Gastrocnemius medialis (tissue), 4 donors: ENCODE data around the gene MYH10. TPM values are rescaled to one million over a fixed set of nuclear protein-coding genes. Genes with fewer than 3 reads are reported as not detected.

Source experiments
- ATAC-seq, 2 donors: fragments of 150-250 bp; one replicate each; pipeline ENCODE4 v1.9.1; 2016
- DNase-seq, 2 donors: peaks; one replicate each; pipeline ENCODE4 v3.0.0-alpha.2; 2019
- H3K27ac ChIP-seq, 4 donors: fragments of 200-600 bp; sonication (generic); 1 replicate in 1 of 4; 2 replicates in 3 of 4; pipeline ENCODE4 v1.5.1; 2016 to 2018; ENCODE audit warnings: mild to moderate bottlenecking in 2 of 4, moderate library complexity in 1 of 4
- H3K27me3 ChIP-seq, 3 donors: fragments of 200-600 bp; sonication (generic) in 2 of 3; 1 replicate in 1 of 3; 2 replicates in 2 of 3; pipeline versions ENCODE4 v1.5.1 to v1.6.0; 2016 to 2019; ENCODE audit warnings: mild to moderate bottlenecking in 1 of 3, moderate library complexity in 1 of 3
- H3K36me3 ChIP-seq, 2 donors: fragments of 200-600 bp; sonication (generic) in 1 of 2; one replicate each; pipeline ENCODE4 v1.5.1; 2017 to 2018
- H3K4me1 ChIP-seq, 2 donors: fragments of 200-600 bp; sonication (generic) in 1 of 2; one replicate each; pipeline ENCODE4 v1.5.1; 2016 to 2017; ENCODE audit warnings: mild to moderate bottlenecking in 2 of 2
- H3K4me3 ChIP-seq, 4 donors: fragments of 200-600 bp; sonication (generic) in 3 of 4; 1 replicate in 1 of 4; 2 replicates in 3 of 4; pipeline ENCODE4 v1.5.1; 2016 to 2019; ENCODE audit warnings: mild to moderate bottlenecking in 2 of 4
- H3K9me3 ChIP-seq, 3 donors: fragments of 200-600 bp; sonication (generic) in 2 of 3; 1 replicate in 1 of 3; 2 replicates in 2 of 3; pipeline ENCODE4 v1.5.1; 2016 to 2019
- POLR2A ChIP-seq, 2 donors: fragments of 450-650 bp; IDR thresholded peaks; one replicate each; pipeline ENCODE4 v1.6.1; 2017; ENCODE audit warnings: antibody characterized with exemption in 2 of 2, mild to moderate bottlenecking in 2 of 2, moderate library complexity in 2 of 2
- in situ Hi-C, 4 donors: fragments of 200-750 bp; cut with MboI; loops; one replicate each; pipeline versions ENCODE4 v1.15.0 to v1.8.0; 2017; ENCODE audit warnings: low sequenced_read_pairs in 4 of 4
- intact Hi-C: fragments of 100-400 bp; cut with DNase I; formaldehyde crosslinking; loops from one replicate; pipeline ENCODE4 v1.15.1; 2023; ENCODE audit warnings: low total_unique reads
- total RNA-seq, 4 donors: library from RNA; depleted of rRNA; stranded (reverse); fragments of >200 nt; gene quantifications; one replicate each; pipeline versions ENCODE4 v1.1.0 to v1.2.3, GENCODE V29; 2016
- TF ChIP-seq, protein P1 (sequence below), 5 experiments: fragments of 450-650 bp in 3 of 5; fragments of 200-600 bp in 2 of 5; sonication (generic) in 2 of 5; IDR thresholded peaks in 4 of 5; conservative IDR thresholded peaks in 1 of 5; 1 replicate in 4 of 5; 2 replicates in 1 of 5; pipeline ENCODE4 v1.5.1; 2016 to 2019; ENCODE audit warnings: antibody characterized with exemption in 5 of 5, mild to moderate bottlenecking in 3 of 5, moderate library complexity in 3 of 5

MYH10 gene
- total RNA-seq, 4 donors from 2014 or later = 2.5 to 10.6 (median 4.1) TPM

DNA sequence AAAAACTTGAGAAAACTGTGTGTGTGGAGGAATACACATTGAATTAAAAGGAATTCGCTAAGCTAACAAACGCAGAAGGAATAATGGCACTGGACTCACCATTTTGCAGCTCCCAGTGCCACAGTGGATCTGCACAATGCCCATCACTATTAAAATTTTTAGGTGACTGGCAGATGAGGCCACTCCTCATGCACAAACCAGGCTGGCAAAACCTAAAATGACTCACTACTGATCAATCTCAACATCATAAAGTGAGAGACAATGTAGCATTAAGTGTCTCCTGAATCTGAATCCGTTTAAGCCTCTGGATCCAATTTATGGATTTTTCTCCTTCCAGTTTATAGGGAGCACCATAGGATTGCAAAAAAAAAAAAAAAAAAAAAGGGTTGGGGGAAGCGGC, 20.6 kb downstream of the MYH10 start:
- Histone ChIP-seq H3K27me3 (no peaks in the 10 kb centered on the region), H3K4me3 (no peak overlapping the region), H3K36me3 (no peaks in the 10 kb centered on the region), H3K27ac (no peak overlapping the region), H3K4me1 (peaks cover 15 to 29% of the 10 kb centered on the region in 2 donors), H3K9me3 (no peaks in the 10 kb centered on the region)
- in situ Hi-C loops (no loop called here), intact Hi-C loops (no loop called here)
- TF ChIP-seq, protein P1, sequence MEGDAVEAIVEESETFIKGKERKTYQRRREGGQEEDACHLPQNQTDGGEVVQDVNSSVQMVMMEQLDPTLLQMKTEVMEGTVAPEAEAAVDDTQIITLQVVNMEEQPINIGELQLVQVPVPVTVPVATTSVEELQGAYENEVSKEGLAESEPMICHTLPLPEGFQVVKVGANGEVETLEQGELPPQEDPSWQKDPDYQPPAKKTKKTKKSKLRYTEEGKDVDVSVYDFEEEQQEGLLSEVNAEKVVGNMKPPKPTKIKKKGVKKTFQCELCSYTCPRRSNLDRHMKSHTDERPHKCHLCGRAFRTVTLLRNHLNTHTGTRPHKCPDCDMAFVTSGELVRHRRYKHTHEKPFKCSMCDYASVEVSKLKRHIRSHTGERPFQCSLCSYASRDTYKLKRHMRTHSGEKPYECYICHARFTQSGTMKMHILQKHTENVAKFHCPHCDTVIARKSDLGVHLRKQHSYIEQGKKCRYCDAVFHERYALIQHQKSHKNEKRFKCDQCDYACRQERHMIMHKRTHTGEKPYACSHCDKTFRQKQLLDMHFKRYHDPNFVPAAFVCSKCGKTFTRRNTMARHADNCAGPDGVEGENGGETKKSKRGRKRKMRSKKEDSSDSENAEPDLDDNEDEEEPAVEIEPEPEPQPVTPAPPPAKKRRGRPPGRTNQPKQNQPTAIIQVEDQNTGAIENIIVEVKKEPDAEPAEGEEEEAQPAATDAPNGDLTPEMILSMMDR (IDR thresholded peaks at IDR 0.05 in 4 of 5, conservative IDR thresholded peaks at IDR 0.05 in 1 of 5) = no peak
- no peak for TF ChIP-seq POLR2A (IDR thresholded peaks at IDR 0.05)
- ATAC-seq (no peak), DNase-seq (no peak)

GRCh38 chr17:8608001-8608400, 22.5 kb downstream of the MYH10 start:
- H3K9me3 ChIP-seq = no peaks in the 10 kb centered on the region
- H3K4me1 ChIP-seq = peaks cover 15 to 29% of the 10 kb centered on the region in 2 donors
- intact Hi-C loops = no loop called here
- peak overlapping the region in 3 of 4 donors; percentile 9 to 41 (median 33) for H3K27ac ChIP-seq
- in situ Hi-C loops = no loop called here
- ATAC-seq (no peak), DNase-seq (no peak)
- H3K4me3 ChIP-seq = no peak overlapping the region
- no peaks in the 10 kb centered on the region for H3K27me3 ChIP-seq
- TF ChIP-seq POLR2A (IDR thresholded peaks at IDR 0.05) = no peak
- TF ChIP-seq, protein P1 (IDR thresholded peaks at IDR 0.05 in 4 of 5, conservative IDR thresholded peaks at IDR 0.05 in 1 of 5) = no peak
- H3K36me3 ChIP-seq = no peaks in the 10 kb centered on the region

- intact Hi-C loops = no loop called here
- Histone ChIP-seq H3K4me3 (no peak overlapping the region), H3K36me3 (no peaks in the 10 kb centered on the region), H3K4me1 (peaks cover 15 to 25% of the 10 kb centered on the region in 2 donors), H3K9me3 (no peaks in the 10 kb centered on the region), H3K27me3 (no peaks in the 10 kb centered on the region), H3K27ac (peak overlapping the region; percentile 12 to 44 (median 26))
- in situ Hi-C loops = no loop called here
- ATAC-seq = no peak
- TF ChIP-seq, protein P1 (IDR thresholded peaks at IDR 0.05 in 4 of 5, conservative IDR thresholded peaks at IDR 0.05 in 1 of 5) = no peak
- no peak for TF ChIP-seq POLR2A (IDR thresholded peaks at IDR 0.05)
- DNase-seq = no peak
Observed at GRCh38 chr17:8606401-8606800, 24.1 kb downstream of the MYH10 start.

- ATAC-seq = no peak
- peaks cover 13 to 17% of the 10 kb centered on the region in 2 donors for H3K4me1 ChIP-seq
Observed at GRCh38 chr17:8602679-8603078, 27.8 kb downstream of the MYH10 start.

More at GRCh38 chr17:8602679-8603078, 27.8 kb downstream of the MYH10 start:
- no peaks in the 10 kb centered on the region for H3K36me3 ChIP-seq
- no peak for TF ChIP-seq POLR2A (IDR thresholded peaks at IDR 0.05)
- TF ChIP-seq, protein P1 (IDR thresholded peaks at IDR 0.05 in 4 of 5, conservative IDR thresholded peaks at IDR 0.05 in 1 of 5) = no peak
- no peak for DNase-seq
- H3K4me3 ChIP-seq = no peak overlapping the region
- H3K9me3 ChIP-seq = no peaks in the 10 kb centered on the region
- no peaks in the 10 kb centered on the region for H3K27me3 ChIP-seq
- in situ Hi-C loops (no loop called here), intact Hi-C loops (no loop called here)
- H3K27ac ChIP-seq = no peak overlapping the region
